ENCODE measurements around the gene FGF1.

FGF1 gene

DNA sequence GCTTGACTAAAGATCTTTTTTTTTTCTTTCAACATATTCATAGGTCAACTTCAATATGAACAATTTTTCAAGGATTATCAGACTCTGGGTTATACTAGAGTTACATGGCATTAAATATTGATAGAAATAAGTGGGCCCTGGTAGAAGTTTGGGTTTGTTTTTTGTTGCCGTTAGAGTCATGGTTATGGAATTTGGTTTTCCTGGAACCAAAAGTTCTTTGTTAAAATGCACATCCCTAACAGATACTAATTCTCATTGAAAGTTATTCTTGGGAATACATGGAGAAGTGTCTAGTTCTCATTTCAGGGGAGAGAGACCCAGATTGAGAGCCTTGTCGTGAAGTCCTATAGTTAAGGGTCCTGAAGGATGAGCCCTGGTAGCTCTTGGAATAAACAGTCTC is 124.9 kb downstream of the FGF1 start:
- no peak for TF ChIP-seq SNAI2 (CRISPR knock-in tag; IDR thresholded peaks at IDR 0.05)
- TF ChIP-seq ZNF565 (CRISPR knock-in tag; conservative IDR thresholded peaks at IDR 0.05; ENCODE audit: low read depth) = no peak
- TF ChIP-seq, protein P1, sequence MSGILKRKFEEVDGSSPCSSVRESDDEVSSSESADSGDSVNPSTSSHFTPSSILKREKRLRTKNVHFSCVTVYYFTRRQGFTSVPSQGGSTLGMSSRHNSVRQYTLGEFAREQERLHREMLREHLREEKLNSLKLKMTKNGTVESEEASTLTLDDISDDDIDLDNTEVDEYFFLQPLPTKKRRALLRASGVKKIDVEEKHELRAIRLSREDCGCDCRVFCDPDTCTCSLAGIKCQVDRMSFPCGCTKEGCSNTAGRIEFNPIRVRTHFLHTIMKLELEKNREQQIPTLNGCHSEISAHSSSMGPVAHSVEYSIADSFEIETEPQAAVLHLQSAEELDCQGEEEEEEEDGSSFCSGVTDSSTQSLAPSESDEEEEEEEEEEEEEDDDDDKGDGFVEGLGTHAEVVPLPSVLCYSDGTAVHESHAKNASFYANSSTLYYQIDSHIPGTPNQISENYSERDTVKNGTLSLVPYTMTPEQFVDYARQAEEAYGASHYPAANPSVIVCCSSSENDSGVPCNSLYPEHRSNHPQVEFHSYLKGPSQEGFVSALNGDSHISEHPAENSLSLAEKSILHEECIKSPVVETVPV (CRISPR knock-in tag; IDR thresholded peaks at IDR 0.05) = no peak
- no peak for TF ChIP-seq ESRRG (CRISPR knock-in tag; IDR thresholded peaks at IDR 0.05)
- ATAC-seq = no peak

DNA sequence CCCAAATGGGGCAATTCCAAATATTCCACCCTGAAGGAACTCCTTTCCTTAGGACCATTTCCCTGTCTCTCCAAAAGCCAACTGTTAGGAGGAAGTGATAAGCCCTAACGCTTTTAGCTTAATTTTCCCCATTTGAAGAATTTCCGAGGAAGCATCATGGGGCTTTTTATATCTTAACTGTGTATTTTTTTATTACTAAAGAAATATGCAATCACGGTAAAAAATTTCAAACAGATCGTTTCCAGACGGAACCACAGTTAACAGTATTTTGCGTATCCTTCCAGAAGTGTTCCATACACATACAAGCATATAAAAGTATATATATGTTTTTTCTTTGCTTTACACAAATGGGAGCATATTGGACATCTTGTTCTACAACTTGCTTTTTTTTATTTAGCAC is 133.8 kb downstream of the FGF1 start:
- no peak for ATAC-seq
- TF ChIP-seq ZFP3 (CRISPR knock-in tag; IDR thresholded peaks at IDR 0.05) (no peak), TOX (CRISPR knock-in tag; IDR thresholded peaks at IDR 0.05; ENCODE audit: borderline replicate concordance) (no peak), ZNF8 (CRISPR knock-in tag; IDR thresholded peaks at IDR 0.05) (no peak), TCF4 (CRISPR knock-in tag; IDR thresholded peaks at IDR 0.05; ENCODE audit: borderline replicate concordance) (no peak), PPARA (CRISPR knock-in tag; IDR thresholded peaks at IDR 0.05; ENCODE audit: borderline replicate concordance) (no peak), ZNF565 (CRISPR knock-in tag; conservative IDR thresholded peaks at IDR 0.05; ENCODE audit: low read depth) (no peak), GLIS3 (CRISPR knock-in tag; IDR thresholded peaks at IDR 0.05) (no peak), RARB (CRISPR knock-in tag; IDR thresholded peaks at IDR 0.05) (no peak), ZNF70 (CRISPR knock-in tag; IDR thresholded peaks at IDR 0.05) (no peak), SNAI2 (CRISPR knock-in tag; IDR thresholded peaks at IDR 0.05) (no peak), CSDC2 (CRISPR knock-in tag; IDR thresholded peaks at IDR 0.05) (no peak), ESRRG (CRISPR knock-in tag; IDR thresholded peaks at IDR 0.05) (no peak), OSR1 (CRISPR knock-in tag; IDR thresholded peaks at IDR 0.05) (no peak)
- TF ChIP-seq, protein P2, sequence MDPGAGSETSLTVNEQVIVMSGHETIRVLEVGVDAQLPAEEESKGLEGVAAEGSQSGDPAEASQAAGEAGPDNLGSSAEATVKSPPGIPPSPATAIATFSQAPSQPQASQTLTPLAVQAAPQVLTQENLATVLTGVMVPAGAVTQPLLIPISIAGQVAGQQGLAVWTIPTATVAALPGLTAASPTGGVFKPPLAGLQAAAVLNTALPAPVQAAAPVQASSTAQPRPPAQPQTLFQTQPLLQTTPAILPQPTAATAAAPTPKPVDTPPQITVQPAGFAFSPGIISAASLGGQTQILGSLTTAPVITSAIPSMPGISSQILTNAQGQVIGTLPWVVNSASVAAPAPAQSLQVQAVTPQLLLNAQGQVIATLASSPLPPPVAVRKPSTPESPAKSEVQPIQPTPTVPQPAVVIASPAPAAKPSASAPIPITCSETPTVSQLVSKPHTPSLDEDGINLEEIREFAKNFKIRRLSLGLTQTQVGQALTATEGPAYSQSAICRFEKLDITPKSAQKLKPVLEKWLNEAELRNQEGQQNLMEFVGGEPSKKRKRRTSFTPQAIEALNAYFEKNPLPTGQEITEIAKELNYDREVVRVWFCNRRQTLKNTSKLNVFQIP (CRISPR knock-in tag; IDR thresholded peaks at IDR 0.05; ENCODE audit: borderline replicate concordance, low read depth) = no peak
- TF ChIP-seq, protein P3, sequence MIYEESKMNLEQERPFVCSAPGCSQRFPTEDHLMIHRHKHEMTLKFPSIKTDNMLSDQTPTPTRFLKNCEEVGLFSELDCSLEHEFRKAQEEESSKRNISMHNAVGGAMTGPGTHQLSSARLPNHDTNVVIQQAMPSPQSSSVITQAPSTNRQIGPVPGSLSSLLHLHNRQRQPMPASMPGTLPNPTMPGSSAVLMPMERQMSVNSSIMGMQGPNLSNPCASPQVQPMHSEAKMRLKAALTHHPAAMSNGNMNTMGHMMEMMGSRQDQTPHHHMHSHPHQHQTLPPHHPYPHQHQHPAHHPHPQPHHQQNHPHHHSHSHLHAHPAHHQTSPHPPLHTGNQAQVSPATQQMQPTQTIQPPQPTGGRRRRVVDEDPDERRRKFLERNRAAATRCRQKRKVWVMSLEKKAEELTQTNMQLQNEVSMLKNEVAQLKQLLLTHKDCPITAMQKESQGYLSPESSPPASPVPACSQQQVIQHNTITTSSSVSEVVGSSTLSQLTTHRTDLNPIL (CRISPR knock-in tag; IDR thresholded peaks at IDR 0.05; ENCODE audit: low read depth) = no peak
- TF ChIP-seq, protein P1 (CRISPR knock-in tag; IDR thresholded peaks at IDR 0.05) = no peak
- TF ChIP-seq, protein P4, sequence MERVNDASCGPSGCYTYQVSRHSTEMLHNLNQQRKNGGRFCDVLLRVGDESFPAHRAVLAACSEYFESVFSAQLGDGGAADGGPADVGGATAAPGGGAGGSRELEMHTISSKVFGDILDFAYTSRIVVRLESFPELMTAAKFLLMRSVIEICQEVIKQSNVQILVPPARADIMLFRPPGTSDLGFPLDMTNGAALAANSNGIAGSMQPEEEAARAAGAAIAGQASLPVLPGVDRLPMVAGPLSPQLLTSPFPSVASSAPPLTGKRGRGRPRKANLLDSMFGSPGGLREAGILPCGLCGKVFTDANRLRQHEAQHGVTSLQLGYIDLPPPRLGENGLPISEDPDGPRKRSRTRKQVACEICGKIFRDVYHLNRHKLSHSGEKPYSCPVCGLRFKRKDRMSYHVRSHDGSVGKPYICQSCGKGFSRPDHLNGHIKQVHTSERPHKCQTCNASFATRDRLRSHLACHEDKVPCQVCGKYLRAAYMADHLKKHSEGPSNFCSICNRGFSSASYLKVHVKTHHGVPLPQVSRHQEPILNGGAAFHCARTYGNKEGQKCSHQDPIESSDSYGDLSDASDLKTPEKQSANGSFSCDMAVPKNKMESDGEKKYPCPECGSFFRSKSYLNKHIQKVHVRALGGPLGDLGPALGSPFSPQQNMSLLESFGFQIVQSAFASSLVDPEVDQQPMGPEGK (CRISPR knock-in tag; IDR thresholded peaks at IDR 0.05; ENCODE audit: borderline replicate concordance) = no peak
- TF ChIP-seq, protein P5, sequence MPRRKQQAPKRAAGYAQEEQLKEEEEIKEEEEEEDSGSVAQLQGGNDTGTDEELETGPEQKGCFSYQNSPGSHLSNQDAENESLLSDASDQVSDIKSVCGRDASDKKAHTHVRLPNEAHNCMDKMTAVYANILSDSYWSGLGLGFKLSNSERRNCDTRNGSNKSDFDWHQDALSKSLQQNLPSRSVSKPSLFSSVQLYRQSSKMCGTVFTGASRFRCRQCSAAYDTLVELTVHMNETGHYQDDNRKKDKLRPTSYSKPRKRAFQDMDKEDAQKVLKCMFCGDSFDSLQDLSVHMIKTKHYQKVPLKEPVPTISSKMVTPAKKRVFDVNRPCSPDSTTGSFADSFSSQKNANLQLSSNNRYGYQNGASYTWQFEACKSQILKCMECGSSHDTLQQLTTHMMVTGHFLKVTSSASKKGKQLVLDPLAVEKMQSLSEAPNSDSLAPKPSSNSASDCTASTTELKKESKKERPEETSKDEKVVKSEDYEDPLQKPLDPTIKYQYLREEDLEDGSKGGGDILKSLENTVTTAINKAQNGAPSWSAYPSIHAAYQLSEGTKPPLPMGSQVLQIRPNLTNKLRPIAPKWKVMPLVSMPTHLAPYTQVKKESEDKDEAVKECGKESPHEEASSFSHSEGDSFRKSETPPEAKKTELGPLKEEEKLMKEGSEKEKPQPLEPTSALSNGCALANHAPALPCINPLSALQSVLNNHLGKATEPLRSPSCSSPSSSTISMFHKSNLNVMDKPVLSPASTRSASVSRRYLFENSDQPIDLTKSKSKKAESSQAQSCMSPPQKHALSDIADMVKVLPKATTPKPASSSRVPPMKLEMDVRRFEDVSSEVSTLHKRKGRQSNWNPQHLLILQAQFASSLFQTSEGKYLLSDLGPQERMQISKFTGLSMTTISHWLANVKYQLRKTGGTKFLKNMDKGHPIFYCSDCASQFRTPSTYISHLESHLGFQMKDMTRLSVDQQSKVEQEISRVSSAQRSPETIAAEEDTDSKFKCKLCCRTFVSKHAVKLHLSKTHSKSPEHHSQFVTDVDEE (CRISPR knock-in tag; IDR thresholded peaks at IDR 0.05) = no peak

DNA sequence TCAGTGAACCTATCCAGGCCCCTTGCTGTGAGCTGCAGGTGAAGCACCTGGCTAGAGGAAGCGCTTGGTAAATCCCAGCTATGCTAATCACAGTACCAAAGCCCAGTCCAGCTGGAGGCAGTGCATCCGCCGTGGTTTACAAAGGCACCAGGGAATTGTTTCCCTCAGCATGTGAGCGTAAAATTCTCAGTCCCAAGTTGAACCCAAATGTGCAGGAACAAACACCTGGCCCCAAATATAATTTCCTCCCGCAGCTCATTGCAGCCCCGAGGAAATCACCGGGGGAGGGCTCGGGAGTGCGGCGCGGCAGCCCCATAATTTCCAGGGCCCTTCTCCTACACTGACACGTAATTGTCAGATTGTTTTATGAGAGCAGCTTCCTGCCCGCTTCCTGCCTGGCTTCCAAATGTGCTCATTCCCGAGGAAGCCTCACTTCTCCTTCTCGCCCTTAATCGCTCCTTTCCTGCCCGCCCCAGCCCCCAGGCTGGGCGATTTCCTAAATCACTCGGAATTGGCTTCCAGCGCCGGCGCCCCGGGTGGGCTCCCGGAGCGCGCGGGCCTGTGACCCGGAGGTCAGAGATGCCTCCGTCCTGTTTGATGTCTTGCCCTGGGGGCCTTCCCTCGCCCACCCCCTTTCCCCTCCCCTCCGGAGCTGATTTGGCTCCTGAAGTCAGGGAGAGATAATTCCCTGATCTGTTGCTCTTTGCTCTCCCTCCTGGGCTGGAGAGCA is 134.4 kb downstream of the FGF1 start:
- TF ChIP-seq, protein P5 (CRISPR knock-in tag; IDR thresholded peaks at IDR 0.05) = peak; percentile 60; the same call in 1 of the 2 replicates
- TF ChIP-seq TCF4 (CRISPR knock-in tag; IDR thresholded peaks at IDR 0.05; ENCODE audit: borderline replicate concordance) = no peak
- peak; percentile 23 for ATAC-seq
